Rectal smooth muscle tissue (tissue), 1 donor: ENCODE results near the gene TIMM23B.
"Not testable (repeated sequence)": the region's sequence is repeated elsewhere in the genome, so short reads cannot be mapped to it uniquely, and the experiment has no call there.

ENCODE experiments used
- H3K27ac ChIP-seq: one replicate; pipeline ENCODE4 v1.7.0; 2013; ENCODE audit warnings: low read depth, low read length, inconsistent platforms
- H3K27me3 ChIP-seq: one replicate; pipeline ENCODE4 v1.7.0; 2013; ENCODE audit warnings: low read length; ENCODE audit not compliant: control insufficient read depth, insufficient read depth
- H3K36me3 ChIP-seq: one replicate; pipeline ENCODE4 v1.7.0; 2013; ENCODE audit warnings: low read length; ENCODE audit not compliant: control insufficient read depth, insufficient read depth
- H3K4me1 ChIP-seq: one replicate; pipeline ENCODE4 v1.7.0; 2013; ENCODE audit warnings: low read length; ENCODE audit not compliant: control insufficient read depth, insufficient read depth
- H3K4me3 ChIP-seq: one replicate; pipeline ENCODE4 v1.7.0; 2013; ENCODE audit warnings: low read length
- H3K9ac ChIP-seq: one replicate; pipeline ENCODE4 v1.7.0; 2013; ENCODE audit warnings: low read length

Gene TIMM23B

DNA sequence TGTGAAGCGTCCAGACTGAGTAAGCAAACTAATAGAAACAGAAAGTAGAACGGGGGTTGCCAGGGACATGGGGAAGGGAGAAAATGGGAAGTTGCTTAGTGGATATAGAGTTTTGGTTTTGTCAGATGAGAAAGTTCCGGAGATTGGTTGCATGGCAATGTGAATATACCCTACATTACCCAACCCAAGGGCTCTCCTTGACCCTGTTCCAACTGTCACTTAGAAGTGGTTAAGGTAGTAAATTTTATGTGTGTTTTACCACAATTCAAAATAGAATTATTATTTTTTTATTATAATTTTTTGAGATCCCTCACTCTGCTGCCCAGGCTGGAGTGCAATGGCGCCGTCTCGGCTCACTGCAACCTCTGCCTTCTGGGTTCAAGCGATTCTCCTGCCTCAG, 72.2 kb downstream of the TIMM23B start:
- not testable (repeated sequence) for H3K36me3 ChIP-seq, H3K9ac ChIP-seq, H3K27ac ChIP-seq, H3K4me1 ChIP-seq, H3K27me3 ChIP-seq, H3K4me3 ChIP-seq

- not testable (repeated sequence) for H3K4me1 ChIP-seq, H3K27ac ChIP-seq
Measured at GRCh38 chr10:50015596-50016220, 73.9 kb downstream of the TIMM23B start.

DNA sequence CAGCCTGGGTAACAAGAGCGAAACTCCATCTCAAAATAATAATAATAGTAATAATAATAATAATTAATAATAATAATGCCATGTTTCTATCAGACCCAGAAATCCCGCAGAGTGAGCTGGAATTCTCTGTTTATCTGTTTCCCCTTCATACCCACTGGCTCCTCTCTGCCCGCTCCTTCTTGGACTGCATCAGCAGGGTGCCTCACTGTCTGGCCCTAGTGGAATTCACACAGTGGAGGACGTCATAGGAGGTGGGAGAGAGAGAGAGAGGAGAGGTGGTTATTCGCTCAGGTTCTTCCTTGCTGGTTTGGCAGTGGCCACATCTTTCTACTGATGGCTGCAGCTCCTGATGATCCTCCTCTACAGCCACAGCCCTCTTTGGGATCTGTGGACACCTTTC, 75.1 kb downstream of the TIMM23B start:
- not testable (repeated sequence) for H3K4me3 ChIP-seq, H3K27me3 ChIP-seq, H3K27ac ChIP-seq, H3K9ac ChIP-seq, H3K4me1 ChIP-seq, H3K36me3 ChIP-seq

More at GRCh38 chr10:50015596-50016220, 73.9 kb downstream of the TIMM23B start:
- not testable (repeated sequence) for H3K4me3 ChIP-seq, H3K27me3 ChIP-seq, H3K9ac ChIP-seq, H3K36me3 ChIP-seq

GRCh38 chr10:50017646-50018045, 75.8 kb downstream of the TIMM23B start:
- not testable (repeated sequence) for H3K27me3 ChIP-seq, H3K27ac ChIP-seq, H3K9ac ChIP-seq, H3K36me3 ChIP-seq, H3K4me1 ChIP-seq, H3K4me3 ChIP-seq

- not testable (repeated sequence) for H3K9ac ChIP-seq, H3K27me3 ChIP-seq, H3K4me1 ChIP-seq, H3K36me3 ChIP-seq, H3K27ac ChIP-seq, H3K4me3 ChIP-seq
Measured at GRCh38 chr10:50019279-50019678, 77.4 kb downstream of the TIMM23B start.

- not testable (repeated sequence) for H3K36me3 ChIP-seq, H3K27ac ChIP-seq, H3K27me3 ChIP-seq, H3K4me3 ChIP-seq, H3K9ac ChIP-seq, H3K4me1 ChIP-seq
Measured at GRCh38 chr10:50020451-50021024, 78.7 kb downstream of the TIMM23B start.

GRCh38 chr10:50021646-50022045, 79.8 kb downstream of the TIMM23B start:
- Histone ChIP-seq H3K36me3 (no peaks in the 10 kb centered on the region), H3K27ac (no peak overlapping the region), H3K9ac (no peak overlapping the region), H3K4me3 (no peak overlapping the region), H3K4me1 (no peaks in the 10 kb centered on the region), H3K27me3 (no peaks in the 10 kb centered on the region)
